ENCODE measurements around the gene EVA1C.

- TF ChIP-seq, protein P1, sequence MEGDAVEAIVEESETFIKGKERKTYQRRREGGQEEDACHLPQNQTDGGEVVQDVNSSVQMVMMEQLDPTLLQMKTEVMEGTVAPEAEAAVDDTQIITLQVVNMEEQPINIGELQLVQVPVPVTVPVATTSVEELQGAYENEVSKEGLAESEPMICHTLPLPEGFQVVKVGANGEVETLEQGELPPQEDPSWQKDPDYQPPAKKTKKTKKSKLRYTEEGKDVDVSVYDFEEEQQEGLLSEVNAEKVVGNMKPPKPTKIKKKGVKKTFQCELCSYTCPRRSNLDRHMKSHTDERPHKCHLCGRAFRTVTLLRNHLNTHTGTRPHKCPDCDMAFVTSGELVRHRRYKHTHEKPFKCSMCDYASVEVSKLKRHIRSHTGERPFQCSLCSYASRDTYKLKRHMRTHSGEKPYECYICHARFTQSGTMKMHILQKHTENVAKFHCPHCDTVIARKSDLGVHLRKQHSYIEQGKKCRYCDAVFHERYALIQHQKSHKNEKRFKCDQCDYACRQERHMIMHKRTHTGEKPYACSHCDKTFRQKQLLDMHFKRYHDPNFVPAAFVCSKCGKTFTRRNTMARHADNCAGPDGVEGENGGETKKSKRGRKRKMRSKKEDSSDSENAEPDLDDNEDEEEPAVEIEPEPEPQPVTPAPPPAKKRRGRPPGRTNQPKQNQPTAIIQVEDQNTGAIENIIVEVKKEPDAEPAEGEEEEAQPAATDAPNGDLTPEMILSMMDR (conservative IDR thresholded peaks at IDR 0.05 in 1 of 2, IDR thresholded peaks at IDR 0.05 in 1 of 2; ENCODE audit: extremely low read depth in 1 of 2, insufficient read depth in 1 of 2, low read depth in 1 of 2, low read length in 2 of 2) = no peak
- TF ChIP-seq EZH2 (IDR thresholded peaks at IDR 0.05; ENCODE audit: borderline replicate concordance, low read length) = no peak
Observed at GRCh38 chr21:32368386-32368785, 44.1 kb upstream of the EVA1C start.
